ENCODE measurements around the gene ARMH1. TPM values are rescaled to one million over a fixed set of nuclear protein-coding genes. Genes with fewer than 3 reads are reported as not detected.

Gene ARMH1
- total RNA-seq, 1 experiment from 2014 or later, result 0.15 TPM

DNA sequence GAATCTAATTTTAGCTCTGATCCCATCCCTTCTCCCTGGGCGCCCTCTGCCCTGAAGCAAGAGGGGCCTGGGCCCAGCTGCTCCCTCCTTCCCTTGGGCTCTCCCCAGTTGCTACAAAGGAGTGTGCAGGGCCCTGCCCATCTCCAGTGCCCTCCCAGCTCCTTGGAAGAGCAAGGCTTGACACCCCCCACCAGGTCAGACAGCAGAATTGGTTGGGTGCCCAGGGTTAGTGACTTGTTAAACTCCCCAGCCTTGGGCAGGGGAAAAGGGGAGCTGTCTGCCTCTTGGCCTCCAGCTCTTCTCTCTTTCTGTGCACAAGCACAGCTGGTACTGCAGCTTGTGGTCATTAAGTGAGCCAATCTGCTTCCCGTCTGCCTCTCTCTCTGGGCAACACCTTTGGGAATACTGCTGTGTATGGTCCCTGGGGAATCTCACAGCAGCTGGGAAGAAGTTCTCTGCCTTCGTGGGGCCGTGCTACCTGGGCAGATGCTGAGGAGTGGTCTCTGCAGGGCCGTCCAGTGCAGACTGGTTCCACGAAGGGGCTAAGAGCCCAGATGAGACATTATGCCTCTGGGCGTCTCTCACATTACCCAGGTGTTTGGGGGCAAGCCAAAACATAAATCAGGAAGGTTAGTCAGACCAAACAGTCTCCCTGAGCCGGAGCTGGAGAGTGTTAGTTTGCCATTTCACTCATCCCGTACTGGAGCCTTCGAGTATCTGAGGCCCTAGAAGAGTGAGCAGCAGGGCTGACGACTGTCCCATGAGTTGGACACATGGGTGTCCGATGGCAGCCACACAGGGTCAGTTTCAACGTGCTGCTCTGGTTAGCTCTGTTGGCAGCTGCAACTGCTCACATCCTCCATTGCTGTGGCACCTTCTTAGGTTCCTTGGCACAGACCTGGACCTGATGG, 37.6 kb upstream of the ARMH1 start:
- Histone ChIP-seq H3K9me2 (replicated peaks; ENCODE audit: low read length) (no peaks in the 10 kb centered on the region), H3K4me2 (ENCODE audit: low read length) (0 out of 2 replicates have a peak overlapping the region, but pooled peaks have one; percentile 12), H3K27ac (ENCODE audit: low read length) (0 out of 2 replicates have a peak overlapping the region, but pooled peaks have one; percentile 11), H3K4me1 (ENCODE audit: insufficient read depth, low read length) (peaks cover 21% of the 10 kb centered on the region), H3F3A (ENCODE audit: low read length, unreplicated experiment) (no peaks in the 10 kb centered on the region), H3K4me3 (ENCODE audit: low read length) (no peak overlapping the region), H4K20me1 (ENCODE audit: low read length) (no peaks in the 10 kb centered on the region), H3K36me3 (ENCODE audit: low read depth, low read length) (peaks cover 27% of the 10 kb centered on the region; the same call in 1 of the 2 replicates), H3K9ac (ENCODE audit: low read length) (no peak overlapping the region), H3K79me2 (ENCODE audit: low read length) (peaks cover 22% of the 10 kb centered on the region), H3K27me3 (ENCODE audit: low read length) (no peaks in the 10 kb centered on the region), H2AFZ (ENCODE audit: low read length) (no peak overlapping the region), H3K9me3 (ENCODE audit: low read length) (no peaks in the 10 kb centered on the region)
- ChIA-PET POLR2A (ENCODE audit: unreplicated experiment) (no interaction called here), CTCF (no interaction called here)
- intact Hi-C loops (cut with micrococcal nuclease), result loop anchor here (2.0 kb wide), 1 partner anchor 66 kb away; no protein-coding TSS in a partner anchor
- DNase-seq (peak; percentile 65), ATAC-seq (peak; percentile 45)
- TF ChIP-seq EZH2 (IDR thresholded peaks at IDR 0.05; ENCODE audit: low read length, unreplicated experiment) (no peak), EZH2phosphoT487 (IDR thresholded peaks at IDR 0.05; ENCODE audit: borderline replicate concordance, low read length) (no peak)
- TF ChIP-seq, protein P1, sequence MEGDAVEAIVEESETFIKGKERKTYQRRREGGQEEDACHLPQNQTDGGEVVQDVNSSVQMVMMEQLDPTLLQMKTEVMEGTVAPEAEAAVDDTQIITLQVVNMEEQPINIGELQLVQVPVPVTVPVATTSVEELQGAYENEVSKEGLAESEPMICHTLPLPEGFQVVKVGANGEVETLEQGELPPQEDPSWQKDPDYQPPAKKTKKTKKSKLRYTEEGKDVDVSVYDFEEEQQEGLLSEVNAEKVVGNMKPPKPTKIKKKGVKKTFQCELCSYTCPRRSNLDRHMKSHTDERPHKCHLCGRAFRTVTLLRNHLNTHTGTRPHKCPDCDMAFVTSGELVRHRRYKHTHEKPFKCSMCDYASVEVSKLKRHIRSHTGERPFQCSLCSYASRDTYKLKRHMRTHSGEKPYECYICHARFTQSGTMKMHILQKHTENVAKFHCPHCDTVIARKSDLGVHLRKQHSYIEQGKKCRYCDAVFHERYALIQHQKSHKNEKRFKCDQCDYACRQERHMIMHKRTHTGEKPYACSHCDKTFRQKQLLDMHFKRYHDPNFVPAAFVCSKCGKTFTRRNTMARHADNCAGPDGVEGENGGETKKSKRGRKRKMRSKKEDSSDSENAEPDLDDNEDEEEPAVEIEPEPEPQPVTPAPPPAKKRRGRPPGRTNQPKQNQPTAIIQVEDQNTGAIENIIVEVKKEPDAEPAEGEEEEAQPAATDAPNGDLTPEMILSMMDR (conservative IDR thresholded peaks at IDR 0.05; ENCODE audit: low read depth, low read length), result no peak
- no TSS peak for BruUV-seq (replicated peaks)

DNA sequence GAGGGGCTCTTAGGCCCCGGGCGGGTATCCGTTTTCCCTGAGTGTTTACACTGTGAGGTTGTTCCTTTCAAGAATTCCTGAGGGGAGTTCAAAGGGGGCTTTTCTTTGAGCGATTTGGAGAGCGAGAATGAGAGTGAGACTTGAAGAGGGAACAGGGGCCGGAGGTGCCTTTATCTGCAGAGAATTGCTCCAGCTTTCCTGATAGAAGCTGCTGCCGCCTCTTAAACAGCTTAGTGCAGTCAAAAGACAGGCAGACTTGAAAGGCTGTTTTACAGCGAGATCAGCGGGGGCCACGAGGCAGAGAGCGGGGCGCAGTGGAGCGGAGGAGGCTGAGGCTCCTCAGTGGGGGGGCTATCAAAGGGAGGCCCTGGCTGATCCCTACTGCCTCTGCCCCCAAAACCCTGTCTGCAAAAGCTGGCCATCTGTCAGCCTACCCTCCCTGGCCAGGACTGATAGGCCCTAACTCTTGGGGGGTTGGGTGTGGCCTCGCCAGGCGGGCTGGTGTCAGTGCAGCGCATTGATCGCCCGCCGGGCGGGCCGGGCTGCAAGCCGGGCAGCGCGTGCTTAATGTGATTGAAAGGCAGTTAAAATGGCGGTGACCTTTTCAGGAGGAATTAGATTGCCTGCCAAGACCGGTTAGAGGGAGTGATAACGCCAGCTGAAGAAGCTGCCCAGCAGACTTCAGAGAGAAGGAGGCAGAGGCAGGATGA, 36.7 kb upstream of the ARMH1 start:
- ATAC-seq (no peak), DNase-seq (no peak)
- Histone ChIP-seq H3K79me2 (ENCODE audit: low read length) (peaks cover 17% of the 10 kb centered on the region), H3F3A (ENCODE audit: low read length, unreplicated experiment) (no peaks in the 10 kb centered on the region), H3K4me2 (ENCODE audit: low read length) (no peak overlapping the region), H3K27ac (ENCODE audit: low read length) (no peak overlapping the region), H3K4me3 (ENCODE audit: low read length) (no peak overlapping the region), H3K9ac (ENCODE audit: low read length) (no peak overlapping the region), H3K9me2 (replicated peaks; ENCODE audit: low read length) (no peaks in the 10 kb centered on the region), H4K20me1 (ENCODE audit: low read length) (no peaks in the 10 kb centered on the region), H3K36me3 (ENCODE audit: low read depth, low read length) (peaks cover 27% of the 10 kb centered on the region; the same call in 1 of the 2 replicates), H3K9me3 (ENCODE audit: low read length) (no peaks in the 10 kb centered on the region), H3K4me1 (ENCODE audit: insufficient read depth, low read length) (peaks cover 16% of the 10 kb centered on the region), H3K27me3 (ENCODE audit: low read length) (no peaks in the 10 kb centered on the region), H2AFZ (ENCODE audit: low read length) (no peak overlapping the region)
- ChIA-PET POLR2A (ENCODE audit: unreplicated experiment) (no interaction called here), CTCF (no interaction called here)
- BruUV-seq (replicated peaks), result no TSS peak
- intact Hi-C loops (cut with micrococcal nuclease), result loop anchor here (2.0 kb wide), 1 partner anchor 67 kb away; no protein-coding TSS in a partner anchor
- TF ChIP-seq EZH2phosphoT487 (IDR thresholded peaks at IDR 0.05; ENCODE audit: borderline replicate concordance, low read length), result no peak
- TF ChIP-seq, protein P1 (conservative IDR thresholded peaks at IDR 0.05; ENCODE audit: low read depth, low read length), result no peak
- no peak for TF ChIP-seq EZH2 (IDR thresholded peaks at IDR 0.05; ENCODE audit: low read length, unreplicated experiment)

Measured in PC-3 (cell line).